Hepatocyte (in vitro differentiated cells): ENCODE data around the gene ANKRD40CL. TPM values are rescaled to one million over a fixed set of nuclear protein-coding genes. Genes with fewer than 3 reads are reported as not detected.
"Not testable (repeated sequence)": the region's sequence is repeated elsewhere in the genome, so short reads cannot be mapped to it uniquely, and the experiment has no call there.

ENCODE experiments used
- DNase-seq: peaks from one replicate; pipeline ENCODE4 v3.0.0-alpha.2; 2016; ENCODE audit warnings: low spot score
- H2AFZ ChIP-seq: fragments of 200-600 bp; sonication (generic); 2 replicates; pipeline ENCODE4 v1.6.0; 2016; ENCODE audit warnings: antibody characterized with exemption, mild to moderate bottlenecking
- H3K27ac ChIP-seq: fragments of 200-600 bp; sonication (generic); 2 replicates; pipeline ENCODE4 v1.5.1; 2016; ENCODE audit warnings: mild to moderate bottlenecking
- H3K27me3 ChIP-seq: fragments of 200-600 bp; sonication (generic); 2 replicates; pipeline ENCODE4 v1.6.1; 2016
- H3K36me3 ChIP-seq: fragments of 200-600 bp; sonication (generic); replicated peaks from 2 replicates; pipeline ENCODE4 v1.5.1; 2016; ENCODE audit warnings: low read depth; ENCODE audit not compliant: insufficient read depth
- H3K4me1 ChIP-seq: fragments of 200-600 bp; sonication (generic); 2 replicates; pipeline ENCODE4 v1.5.1; 2016; ENCODE audit warnings: mild to moderate bottlenecking, moderate library complexity; ENCODE audit not compliant: insufficient read depth
- H3K4me2 ChIP-seq: fragments of 200-600 bp; sonication (generic); 2 replicates; pipeline ENCODE4 v1.6.0; 2016
- H3K4me3 ChIP-seq: fragments of 200-600 bp; sonication (generic); 2 replicates; pipeline ENCODE4 v1.5.1; 2016; ENCODE audit warnings: mild to moderate bottlenecking
- H3K79me2 ChIP-seq: fragments of 200-600 bp; sonication (generic); 2 replicates; pipeline ENCODE4 v1.6.0; 2017; ENCODE audit warnings: mild to moderate bottlenecking
- H3K9me2 ChIP-seq: fragments of 200-600 bp; sonication (generic); replicated peaks from 2 replicates; pipeline ENCODE4 v1.6.0; 2017; ENCODE audit warnings: mild to moderate bottlenecking; ENCODE audit not compliant: insufficient read depth
- H3K9me3 ChIP-seq: fragments of 200-600 bp; sonication (generic); 2 replicates; pipeline ENCODE4 v1.5.1; 2016; ENCODE audit warnings: low read depth, mild to moderate bottlenecking
- H4K20me1 ChIP-seq: fragments of 200-600 bp; sonication (generic); 2 replicates; pipeline ENCODE4 v1.6.0; 2016; ENCODE audit warnings: mild to moderate bottlenecking; ENCODE audit not compliant: insufficient read depth, poor library complexity, severe bottlenecking
- EZH2 ChIP-seq: fragments of 200-600 bp; sonication (generic); IDR thresholded peaks from 2 replicates; pipeline ENCODE4 v1.6.1; 2016; ENCODE audit warnings: antibody characterized with exemption, mild to moderate bottlenecking, borderline replicate concordance
- EZH2phosphoT487 ChIP-seq: fragments of 200-600 bp; sonication (generic); IDR thresholded peaks from one replicate; pipeline ENCODE4 v1.6.1; 2018; ENCODE audit warnings: antibody characterized with exemption, mild to moderate bottlenecking, low read depth, moderate library complexity; ENCODE audit not compliant: unreplicated experiment, severe bottlenecking
- WGBS: methylation state at CpG from one replicate; pipeline ENCODE4 v1.1.6; 2016; ENCODE audit warnings: low lambda C conversion rate; ENCODE audit errors: missing lambda C conversion rate; 5-methylcytosine and 5-hydroxymethylcytosine counted together
- polyA plus RNA-seq: library from polyadenylated mRNA; unstranded; fragments of >200 nt; fragmentation: Nextera tagmentation; extraction: Ambion mirVana; gene quantifications from 2 replicates; pipeline ENCODE4 v1.2.1, GENCODE V29; 2016
- total RNA-seq: library from RNA; depleted of rRNA; stranded (reverse); fragments of >200 nt; gene quantifications from 2 replicates; pipeline ENCODE4 v1.2.3, GENCODE V29; 2014
- TF ChIP-seq, protein P1 (sequence below): fragments of 200-600 bp; sonication (generic); IDR thresholded peaks from 2 replicates; pipeline ENCODE4 v1.5.1; 2016; ENCODE audit warnings: antibody characterized with exemption, mild to moderate bottlenecking; ENCODE audit not compliant: poor library complexity

ANKRD40CL gene
- total and polyA plus RNA-seq, 2 experiments from 2014 or later = 3.9 to 4.2 TPM

DNA sequence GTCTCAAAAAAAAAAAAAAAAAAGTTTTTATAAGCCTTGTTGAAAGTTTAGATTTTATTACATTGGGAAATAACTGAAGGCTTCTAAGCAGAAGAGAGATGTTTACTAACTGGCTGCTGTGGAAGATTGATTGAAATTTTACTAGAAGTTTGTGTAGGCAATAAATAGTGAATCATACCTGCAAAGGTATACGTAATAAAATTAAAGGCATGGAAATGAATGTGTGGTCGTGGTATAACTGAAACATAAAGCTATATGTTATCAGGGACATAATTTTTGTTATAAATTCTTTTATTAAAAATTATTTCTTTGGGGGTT is 39.2 kb downstream of the ANKRD40CL start:
- Histone ChIP-seq H3K79me2 (peaks cover 100% of the 10 kb centered on the region), H3K9me3 (no peaks in the 10 kb centered on the region), H4K20me1 (peaks cover 100% of the 10 kb centered on the region), H2AFZ (no peak overlapping the region), H3K36me3 (no peaks in the 10 kb centered on the region), H3K4me2 (no peak overlapping the region), H3K9me2 (no peaks in the 10 kb centered on the region), H3K27me3 (no peaks in the 10 kb centered on the region), H3K4me3 (no peak overlapping the region), H3K27ac (no peak overlapping the region), H3K4me1 (peaks cover 20% of the 10 kb centered on the region)
- DNase-seq = no peak
- no peak for TF ChIP-seq EZH2phosphoT487
- no peak for TF ChIP-seq EZH2
- TF ChIP-seq, protein P1, sequence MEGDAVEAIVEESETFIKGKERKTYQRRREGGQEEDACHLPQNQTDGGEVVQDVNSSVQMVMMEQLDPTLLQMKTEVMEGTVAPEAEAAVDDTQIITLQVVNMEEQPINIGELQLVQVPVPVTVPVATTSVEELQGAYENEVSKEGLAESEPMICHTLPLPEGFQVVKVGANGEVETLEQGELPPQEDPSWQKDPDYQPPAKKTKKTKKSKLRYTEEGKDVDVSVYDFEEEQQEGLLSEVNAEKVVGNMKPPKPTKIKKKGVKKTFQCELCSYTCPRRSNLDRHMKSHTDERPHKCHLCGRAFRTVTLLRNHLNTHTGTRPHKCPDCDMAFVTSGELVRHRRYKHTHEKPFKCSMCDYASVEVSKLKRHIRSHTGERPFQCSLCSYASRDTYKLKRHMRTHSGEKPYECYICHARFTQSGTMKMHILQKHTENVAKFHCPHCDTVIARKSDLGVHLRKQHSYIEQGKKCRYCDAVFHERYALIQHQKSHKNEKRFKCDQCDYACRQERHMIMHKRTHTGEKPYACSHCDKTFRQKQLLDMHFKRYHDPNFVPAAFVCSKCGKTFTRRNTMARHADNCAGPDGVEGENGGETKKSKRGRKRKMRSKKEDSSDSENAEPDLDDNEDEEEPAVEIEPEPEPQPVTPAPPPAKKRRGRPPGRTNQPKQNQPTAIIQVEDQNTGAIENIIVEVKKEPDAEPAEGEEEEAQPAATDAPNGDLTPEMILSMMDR = no peak
- WGBS = 78% methylated on average over 2 of the region's 2 CpGs

- Histone ChIP-seq H3K9me2 (no peaks in the 10 kb centered on the region), H3K4me3 (no peak overlapping the region), H3K27ac (no peak overlapping the region), H3K9me3 (no peaks in the 10 kb centered on the region), H3K36me3 (no peaks in the 10 kb centered on the region), H3K79me2 (peaks cover 100% of the 10 kb centered on the region), H2AFZ (no peak overlapping the region), H3K27me3 (no peaks in the 10 kb centered on the region), H3K4me2 (no peak overlapping the region), H3K4me1 (peaks cover 31% of the 10 kb centered on the region), H4K20me1 (peaks cover 100% of the 10 kb centered on the region)
- WGBS = 83% methylated on average over 12 of the region's 12 CpGs
- DNase-seq = no peak
- no peak for TF ChIP-seq EZH2phosphoT487
- no peak for TF ChIP-seq EZH2
- TF ChIP-seq, protein P1 = no peak
These were observed 41.3 kb downstream of the ANKRD40CL start for GRCh38 chr17:50725769-50726655.

- H3K4me3 ChIP-seq, H3K9me2 ChIP-seq, H3K27ac ChIP-seq, H3K27me3 ChIP-seq, H3K36me3 ChIP-seq, H3K9me3 ChIP-seq, H3K4me2 ChIP-seq, DNase-seq, H2AFZ ChIP-seq: not testable (repeated sequence)
- Histone ChIP-seq H4K20me1 (peaks cover 99% of the 10 kb centered on the region), H3K4me1 (peaks cover 31% of the 10 kb centered on the region), H3K79me2 (peaks cover 100% of the 10 kb centered on the region)
- WGBS = 95% methylated on average over 6 of the region's 6 CpGs
These were observed 42.7 kb downstream of the ANKRD40CL start for GRCh38 chr17:50724622-50725021.

- TF ChIP-seq, protein P1 = no peak
- TF ChIP-seq EZH2phosphoT487 = no peak
- TF ChIP-seq EZH2 = no peak
- H3K4me3 ChIP-seq = peak overlapping the region; percentile 21
- H3K79me2 ChIP-seq = peaks cover 84% of the 10 kb centered on the region
- no peaks in the 10 kb centered on the region for H3K9me2 ChIP-seq
- WGBS = 66% methylated on average over 3 of the region's 3 CpGs
- H3K36me3 ChIP-seq = no peaks in the 10 kb centered on the region
- H3K27me3 ChIP-seq = no peaks in the 10 kb centered on the region
- H3K9me3 ChIP-seq = no peaks in the 10 kb centered on the region
- no peak overlapping the region for H2AFZ ChIP-seq
- peaks cover 31% of the 10 kb centered on the region for H3K4me1 ChIP-seq
- H3K4me2 ChIP-seq = peak overlapping the region; percentile 90
- no peak for DNase-seq
- H3K27ac ChIP-seq = no peak overlapping the region
- H4K20me1 ChIP-seq = peaks cover 80% of the 10 kb centered on the region
These were observed 44.6 kb downstream of the ANKRD40CL start for GRCh38 chr17:50722746-50723145.
